Thymus (tissue), 11 donors: ENCODE measurements around the gene FRRS1L. TPM values are rescaled to one million over a fixed set of nuclear protein-coding genes. Genes with fewer than 3 reads are reported as not detected.

Experiments
- DNase-seq, 9 donors: peaks; one replicate each; pipeline ENCODE4 v3.0.0-alpha.2; 2013; ENCODE audit warnings: low spot score in 9 of 9, low read depth in 6 of 9, missing footprints in 1 of 9
- H3K27ac ChIP-seq, 2 donors: one replicate each; pipeline ENCODE4 v1.5.1; 2013; ENCODE audit warnings: control low read depth in 1 of 2, low read depth in 1 of 2, low read length in 1 of 2, mild to moderate bottlenecking in 1 of 2, moderate library complexity in 1 of 2
- H3K27me3 ChIP-seq, 2 donors: one replicate each; pipeline ENCODE4 v1.5.1; 2013; ENCODE audit warnings: low read length in 1 of 2; ENCODE audit not compliant: control insufficient read depth in 2 of 2, insufficient read depth in 1 of 2
- H3K36me3 ChIP-seq, 2 donors: one replicate each; pipeline ENCODE4 v1.5.1; 2013; ENCODE audit warnings: low read length in 1 of 2, mild to moderate bottlenecking in 1 of 2, moderate library complexity in 1 of 2; ENCODE audit not compliant: control insufficient read depth in 2 of 2, insufficient read depth in 2 of 2
- H3K4me1 ChIP-seq, 2 donors: one replicate each; pipeline ENCODE4 v1.5.1; 2013; ENCODE audit warnings: low read length in 2 of 2; ENCODE audit not compliant: control insufficient read depth in 2 of 2, insufficient read depth in 2 of 2
- H3K4me3 ChIP-seq, 2 donors: one replicate each; pipeline ENCODE4 v1.5.1; 2013; ENCODE audit warnings: low read length in 2 of 2, control low read depth in 1 of 2, mild to moderate bottlenecking in 1 of 2
- H3K9me3 ChIP-seq, 2 donors: one replicate each; pipeline ENCODE4 v1.5.1; 2013; ENCODE audit warnings: low read length in 1 of 2, mild to moderate bottlenecking in 1 of 2; ENCODE audit not compliant: control insufficient read depth in 2 of 2, insufficient read depth in 1 of 2
- WGBS: extraction: QIAGEN DNeasy Blood & Tissue Kit; methylation state at CpG from one replicate; pipeline ENCODE4 v1.1.7; 2013; 5-methylcytosine and 5-hydroxymethylcytosine counted together
- polyA plus RNA-seq: library from polyadenylated mRNA; stranded (reverse); fragments of 200-250 nt; gene quantifications from one replicate; pipeline ENCODE4 v1.2.3, GENCODE V29; 2013
- total RNA-seq: library from RNA; stranded (reverse); fragments of 120-200 nt; gene quantifications from one replicate; pipeline ENCODE4 v1.2.4, GENCODE V29; 2013
- donor health status: healthy.

FRRS1L gene
- total and polyA plus RNA-seq, 2 donors = 0.07 to 0.09 TPM

- WGBS = 95% methylated on average over 5 of the region's 5 CpGs
These were observed 18.0 kb downstream of the FRRS1L start for GRCh38 chr9:109149089-109149488.

GRCh38 chr9:109145051-109145450, 22.0 kb downstream of the FRRS1L start:
- Histone ChIP-seq H3K9me3 (no peaks in the 10 kb centered on the region), H3K27me3 (no peaks in the 10 kb centered on the region), H3K4me3 (no peak overlapping the region), H3K4me1 (no peaks in the 10 kb centered on the region), H3K27ac (no peak overlapping the region), H3K36me3 (no peaks in the 10 kb centered on the region)
- 98% methylated on average over 6 of the region's 6 CpGs for WGBS
- no peak for DNase-seq

More at GRCh38 chr9:109149089-109149488, 18.0 kb downstream of the FRRS1L start:
- H3K27me3 ChIP-seq = no peaks in the 10 kb centered on the region
- no peak for DNase-seq
- no peaks in the 10 kb centered on the region for H3K36me3 ChIP-seq
- no peak overlapping the region for H3K27ac ChIP-seq
- H3K9me3 ChIP-seq = peaks cover 0 to 7% of the 10 kb centered on the region in 2 donors
- H3K4me1 ChIP-seq = no peaks in the 10 kb centered on the region
- no peak overlapping the region for H3K4me3 ChIP-seq

- 78% methylated on average over 5 of the region's 5 CpGs for WGBS
- Histone ChIP-seq H3K9me3 (no peaks in the 10 kb centered on the region), H3K27me3 (no peaks in the 10 kb centered on the region), H3K27ac (no peak overlapping the region), H3K36me3 (no peaks in the 10 kb centered on the region), H3K4me3 (no peak overlapping the region), H3K4me1 (no peaks in the 10 kb centered on the region)
- no peak for DNase-seq
These were observed 23.0 kb downstream of the FRRS1L start for GRCh38 chr9:109143881-109144562.

GRCh38 chr9:109141375-109141774, 25.7 kb downstream of the FRRS1L start:
- Histone ChIP-seq H3K36me3 (no peaks in the 10 kb centered on the region), H3K4me3 (no peak overlapping the region), H3K9me3 (no peaks in the 10 kb centered on the region), H3K27me3 (no peaks in the 10 kb centered on the region), H3K4me1 (no peaks in the 10 kb centered on the region), H3K27ac (no peak overlapping the region)
- DNase-seq = no peak
- WGBS = 99% methylated on average over 5 of the region's 5 CpGs

- Histone ChIP-seq H3K4me3 (no peak overlapping the region), H3K9me3 (no peaks in the 10 kb centered on the region), H3K27ac (no peak overlapping the region), H3K36me3 (no peaks in the 10 kb centered on the region), H3K27me3 (no peaks in the 10 kb centered on the region), H3K4me1 (no peaks in the 10 kb centered on the region)
- 97% methylated on average over 1 of the region's 1 CpG for WGBS
- DNase-seq = no peak
These were observed 27.2 kb downstream of the FRRS1L start for GRCh38 chr9:109139851-109140250.

- H3K9me3 ChIP-seq = no peaks in the 10 kb centered on the region
- no peaks in the 10 kb centered on the region for H3K36me3 ChIP-seq
- no peak overlapping the region for H3K4me3 ChIP-seq
- no peak for DNase-seq
- no peaks in the 10 kb centered on the region for H3K4me1 ChIP-seq
- 97% methylated on average over 2 of the region's 2 CpGs for WGBS
- H3K27ac ChIP-seq = no peak overlapping the region
- H3K27me3 ChIP-seq = no peaks in the 10 kb centered on the region
These were observed 28.6 kb downstream of the FRRS1L start for GRCh38 chr9:109138421-109138820.

GRCh38 chr9:109134167-109134578, 32.9 kb downstream of the FRRS1L start:
- DNase-seq = no peak
- whole genome bisulfite sequencing = 100% methylated on average over 1 of the region's 1 CpG
- H3K9me3 ChIP-seq = no peaks in the 10 kb centered on the region
- no peak overlapping the region for H3K27ac ChIP-seq
- no peaks in the 10 kb centered on the region for H3K36me3 ChIP-seq
- H3K27me3 ChIP-seq = no peaks in the 10 kb centered on the region
- no peaks in the 10 kb centered on the region for H3K4me1 ChIP-seq
- H3K4me3 ChIP-seq = no peak overlapping the region

- 96% methylated on average over 2 of the region's 2 CpGs for WGBS
- H3K4me3 ChIP-seq = no peak overlapping the region
- no peaks in the 10 kb centered on the region for H3K27me3 ChIP-seq
- DNase-seq = no peak
- H3K27ac ChIP-seq = no peak overlapping the region
- H3K4me1 ChIP-seq = no peaks in the 10 kb centered on the region
- no peaks in the 10 kb centered on the region for H3K36me3 ChIP-seq
- H3K9me3 ChIP-seq = no peaks in the 10 kb centered on the region
These were observed 33.5 kb downstream of the FRRS1L start for GRCh38 chr9:109133533-109133932.

GRCh38 chr9:109132567-109133021, 34.5 kb downstream of the FRRS1L start:
- H3K36me3 ChIP-seq = no peaks in the 10 kb centered on the region
- 67% methylated on average over 2 of the region's 2 CpGs for WGBS
- H3K27ac ChIP-seq = no peak overlapping the region
- no peak for DNase-seq
- no peaks in the 10 kb centered on the region for H3K9me3 ChIP-seq
- H3K27me3 ChIP-seq = no peaks in the 10 kb centered on the region
- no peaks in the 10 kb centered on the region for H3K4me1 ChIP-seq
- no peak overlapping the region for H3K4me3 ChIP-seq
